Measurements from ENCODE around the gene FKBP1A.

- TF ChIP-seq, protein P1, sequence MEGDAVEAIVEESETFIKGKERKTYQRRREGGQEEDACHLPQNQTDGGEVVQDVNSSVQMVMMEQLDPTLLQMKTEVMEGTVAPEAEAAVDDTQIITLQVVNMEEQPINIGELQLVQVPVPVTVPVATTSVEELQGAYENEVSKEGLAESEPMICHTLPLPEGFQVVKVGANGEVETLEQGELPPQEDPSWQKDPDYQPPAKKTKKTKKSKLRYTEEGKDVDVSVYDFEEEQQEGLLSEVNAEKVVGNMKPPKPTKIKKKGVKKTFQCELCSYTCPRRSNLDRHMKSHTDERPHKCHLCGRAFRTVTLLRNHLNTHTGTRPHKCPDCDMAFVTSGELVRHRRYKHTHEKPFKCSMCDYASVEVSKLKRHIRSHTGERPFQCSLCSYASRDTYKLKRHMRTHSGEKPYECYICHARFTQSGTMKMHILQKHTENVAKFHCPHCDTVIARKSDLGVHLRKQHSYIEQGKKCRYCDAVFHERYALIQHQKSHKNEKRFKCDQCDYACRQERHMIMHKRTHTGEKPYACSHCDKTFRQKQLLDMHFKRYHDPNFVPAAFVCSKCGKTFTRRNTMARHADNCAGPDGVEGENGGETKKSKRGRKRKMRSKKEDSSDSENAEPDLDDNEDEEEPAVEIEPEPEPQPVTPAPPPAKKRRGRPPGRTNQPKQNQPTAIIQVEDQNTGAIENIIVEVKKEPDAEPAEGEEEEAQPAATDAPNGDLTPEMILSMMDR (IDR thresholded peaks at IDR 0.05), result no peak
- TF ChIP-seq POLR2AphosphoS5 (IDR thresholded peaks at IDR 0.05) (no peak), POLR2A (IDR thresholded peaks at IDR 0.05) (no peak)
These were observed 58.1 kb downstream of the FKBP1A start for GRCh38 chr20:1334761-1335160.

Measured in prostate gland (tissue), 2 donors.